Hematopoietic multipotent progenitor cell treated with erythropoietin and hydrocortisone succinate and interleukin-3 and kit ligand, for 6 days (in vitro differentiated cells): ENCODE measurements around the gene COX10.
A peak's percentile ranks its signal among the peaks of the same experiment; 100 is the strongest.
"Not testable (repeated sequence)": the region's sequence is repeated elsewhere in the genome, so short reads cannot be mapped to it uniquely, and the experiment has no call there.

Source experiments
- DNase-seq: peaks from one replicate; pipeline ENCODE4 v3.0.0-alpha.2; 2015

The COX10 gene

DNA sequence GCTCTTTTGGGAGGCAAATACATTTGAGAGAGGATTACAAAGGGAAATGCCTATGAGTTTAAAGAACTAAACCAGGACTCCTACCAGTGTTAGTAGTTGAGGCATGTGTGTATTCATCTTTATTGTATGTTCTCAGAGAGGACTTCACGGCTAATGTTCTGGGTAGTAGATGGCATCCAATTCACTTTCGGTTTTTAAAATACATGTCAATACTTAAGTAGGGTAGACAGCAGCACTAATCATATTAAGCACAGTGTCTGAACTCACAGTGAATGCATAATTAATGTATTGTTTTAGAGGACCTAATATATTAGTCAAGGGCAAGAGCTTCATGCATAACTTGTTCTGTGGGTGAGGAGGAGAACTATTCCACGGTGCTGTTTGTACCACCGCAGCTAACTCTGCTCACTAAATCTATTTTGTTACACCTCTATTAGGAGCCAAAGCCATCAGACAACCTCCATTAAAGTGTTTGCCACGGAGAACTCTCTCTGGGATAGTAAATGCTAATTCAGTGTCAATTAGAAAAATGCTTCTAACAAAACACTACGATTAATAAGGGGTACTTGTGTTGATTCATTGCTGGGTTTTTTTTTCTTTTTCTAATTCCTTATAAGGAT is 56.3 kb downstream of the COX10 start:
- no peak for DNase-seq

GRCh38 chr17:14133104-14133503 is 63.8 kb downstream of the COX10 start:
- no peak for DNase-seq

DNA sequence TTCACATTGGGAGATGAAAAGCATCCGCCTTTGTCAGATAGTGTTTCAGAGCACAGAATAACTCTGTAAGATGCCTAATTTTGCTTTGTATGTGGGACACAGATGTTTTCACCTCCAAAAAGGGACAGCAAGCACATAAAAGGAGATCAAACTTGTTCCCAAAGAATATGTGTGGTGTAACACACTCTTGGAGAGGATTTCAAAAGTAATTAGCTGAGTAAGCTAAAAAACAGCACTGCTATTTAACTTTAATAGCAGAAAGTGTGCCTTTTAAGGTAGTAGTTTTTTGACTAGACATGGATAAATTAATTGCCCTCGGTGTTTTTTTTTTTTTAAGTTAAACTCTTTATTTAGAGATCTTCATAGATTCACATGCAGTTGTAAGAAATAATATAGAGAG is 65.2 kb downstream of the COX10 start:
- DNase-seq = no peak

DNA sequence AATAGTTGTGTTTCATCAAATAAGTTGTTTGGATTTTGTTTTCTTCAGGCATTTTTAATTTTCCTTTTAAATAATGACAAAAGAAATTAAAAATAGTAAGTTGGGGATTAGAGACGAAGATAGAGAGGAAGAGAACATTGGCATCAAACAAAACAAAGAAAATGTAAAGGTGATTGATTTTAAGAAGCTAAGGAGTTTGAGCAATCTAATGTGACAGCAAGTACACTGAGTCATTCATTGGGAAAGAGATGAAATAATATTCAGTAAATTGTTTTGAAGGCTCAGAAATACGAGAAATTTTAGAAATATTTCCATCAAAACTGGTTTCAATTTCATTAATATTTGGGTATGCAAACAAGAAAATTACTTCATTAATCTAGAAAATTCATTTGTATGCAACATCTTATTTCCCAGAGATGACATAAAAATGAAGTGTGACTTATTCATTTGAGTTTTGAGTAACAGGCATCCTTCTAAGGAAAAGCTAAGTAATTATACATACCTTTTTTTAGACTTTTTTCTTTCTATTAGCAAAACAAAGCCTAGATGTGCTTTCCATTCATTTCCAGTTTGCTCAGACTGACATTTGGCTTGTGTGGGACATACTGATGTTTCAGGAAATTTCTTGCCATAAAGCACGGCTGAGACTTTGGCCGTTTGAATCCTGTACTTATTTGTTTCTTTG is 66.7 kb downstream of the COX10 start:
- DNase-seq = no peak

GRCh38 chr17:14138649-14139048 is 69.3 kb downstream of the COX10 start:
- DNase-seq = no peak

DNA sequence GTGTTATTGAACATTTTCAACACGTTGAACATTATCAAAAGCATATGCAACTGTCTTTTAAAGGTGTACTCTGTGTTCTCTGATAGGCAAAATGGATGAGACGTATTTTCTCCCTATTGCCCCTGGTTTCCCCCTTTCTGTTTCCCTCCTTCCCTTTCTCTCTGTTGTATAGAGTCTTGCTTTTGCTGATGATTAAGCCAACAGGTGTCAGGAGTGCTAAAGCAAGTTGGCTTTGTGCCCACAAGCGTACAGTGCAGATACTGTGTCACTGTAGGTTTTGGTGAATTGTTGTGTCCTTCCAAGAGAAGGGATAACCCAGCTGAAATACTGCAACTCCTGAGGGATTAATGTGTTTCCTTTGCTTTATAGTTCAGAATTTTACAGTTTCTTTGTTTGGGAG is 74.4 kb downstream of the COX10 start:
- DNase-seq = no peak

GRCh38 chr17:14144508-14144907 is 75.2 kb downstream of the COX10 start:
- no peak for DNase-seq

DNA sequence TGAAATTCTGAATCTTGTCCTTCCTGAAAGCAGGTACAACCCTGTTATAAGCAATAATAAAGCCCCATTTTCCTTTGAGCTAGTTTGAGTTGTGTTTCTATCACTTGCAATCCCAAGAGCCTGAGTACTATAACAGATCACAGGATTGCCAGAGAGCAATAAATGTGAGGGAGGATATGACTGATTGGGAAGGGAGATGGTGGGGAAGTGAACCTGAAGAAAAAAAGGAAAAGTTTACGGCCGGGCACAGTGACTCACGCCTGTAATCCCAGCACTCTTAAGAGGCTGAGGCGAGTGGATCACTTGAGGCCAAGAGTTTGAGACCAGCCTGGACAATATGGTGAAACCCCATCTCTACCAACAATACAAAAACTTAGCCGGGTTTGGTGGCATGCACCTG is 80.4 kb downstream of the COX10 start:
- no peak for DNase-seq

- DNase-seq = no peak
These were observed 81.3 kb downstream of the COX10 start for GRCh38 chr17:14150619-14151018.

GRCh38 chr17:14152721-14153120 is 83.4 kb downstream of the COX10 start:
- no peak for DNase-seq

DNA sequence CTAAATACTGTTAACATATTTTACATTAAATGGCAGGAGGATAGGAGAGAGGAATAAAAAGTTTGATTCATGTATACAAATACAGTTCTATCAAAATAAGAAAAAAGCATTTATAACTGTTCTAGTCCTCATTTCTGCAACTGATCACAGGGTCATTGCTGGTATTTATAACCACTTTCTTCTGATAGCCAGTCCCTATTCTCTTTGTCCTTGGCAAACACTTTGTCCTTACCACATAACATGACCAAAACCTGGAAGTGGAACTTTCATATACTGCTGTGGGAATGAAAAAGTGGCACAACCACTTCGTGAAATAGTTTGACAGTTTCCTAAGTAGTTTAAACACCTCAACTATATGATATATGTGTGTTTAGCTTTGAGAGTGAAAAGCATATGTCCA is 84.1 kb downstream of the COX10 start:
- no peak for DNase-seq

DNA sequence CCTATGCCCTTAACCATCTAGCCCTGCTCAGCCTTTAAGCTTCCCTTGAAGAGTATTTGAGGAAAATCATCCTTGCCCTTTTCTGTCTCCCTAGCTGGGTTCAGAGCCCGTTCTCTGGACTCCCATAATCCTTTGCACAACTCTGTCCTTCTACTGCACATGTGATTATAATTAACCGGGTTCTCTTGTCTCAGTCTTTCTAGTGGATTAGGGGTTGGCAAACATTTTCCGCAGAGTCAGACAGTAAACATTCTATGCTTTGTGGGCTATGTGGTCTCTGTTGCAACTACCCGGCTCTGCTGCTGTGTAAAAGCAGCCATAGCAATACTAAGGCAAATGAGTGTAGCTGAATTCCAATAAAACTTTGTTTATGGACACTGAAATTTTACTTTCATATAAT is 87.4 kb downstream of the COX10 start:
- DNase-seq = peak; percentile 65

GRCh38 chr17:14157822-14158221 is 88.5 kb downstream of the COX10 start:
- DNase-seq = no peak

- no peak for DNase-seq
These were observed 89.4 kb downstream of the COX10 start for GRCh38 chr17:14158707-14159106.

DNA sequence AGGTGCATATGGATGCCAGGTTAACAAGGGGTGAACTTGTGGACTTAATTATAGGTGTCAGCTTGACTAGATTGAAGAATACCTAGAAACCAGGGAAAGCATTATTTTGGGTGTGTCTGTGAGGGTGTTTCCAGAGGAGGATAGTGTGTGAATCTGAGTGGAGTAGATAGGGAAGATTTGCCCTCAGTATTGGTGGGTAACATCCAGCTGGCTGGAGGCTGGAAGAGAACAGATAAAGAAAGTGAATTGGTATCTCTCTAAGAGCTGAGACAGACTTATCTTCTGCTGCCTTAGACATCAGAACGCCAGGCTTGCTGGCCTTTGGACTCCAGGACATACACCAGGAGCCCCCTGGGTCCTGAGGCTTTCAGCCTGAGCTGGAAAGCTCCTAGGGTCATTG is 92.1 kb downstream of the COX10 start:
- peak; percentile 88 for DNase-seq

DNA sequence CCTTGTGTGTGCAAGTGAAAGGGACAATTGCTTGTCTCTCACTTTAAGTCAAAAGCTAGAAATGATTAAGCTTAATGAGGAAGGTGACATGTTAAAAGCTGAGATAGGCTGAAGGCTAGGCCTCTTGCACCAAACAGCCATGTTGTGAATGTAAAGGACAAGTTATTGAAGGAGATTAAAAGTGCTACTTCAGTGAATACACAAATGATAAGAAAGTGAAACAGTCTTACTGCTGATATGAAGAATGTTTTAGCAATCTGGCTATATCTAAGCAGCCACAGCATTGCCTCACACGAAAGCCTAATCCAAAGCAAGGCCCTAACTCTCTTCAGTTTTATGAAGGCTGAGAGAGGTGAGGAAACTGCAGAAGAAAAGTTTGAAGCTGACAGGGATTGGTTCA is 96.3 kb downstream of the COX10 start:
- peak; percentile 36 for DNase-seq

DNA sequence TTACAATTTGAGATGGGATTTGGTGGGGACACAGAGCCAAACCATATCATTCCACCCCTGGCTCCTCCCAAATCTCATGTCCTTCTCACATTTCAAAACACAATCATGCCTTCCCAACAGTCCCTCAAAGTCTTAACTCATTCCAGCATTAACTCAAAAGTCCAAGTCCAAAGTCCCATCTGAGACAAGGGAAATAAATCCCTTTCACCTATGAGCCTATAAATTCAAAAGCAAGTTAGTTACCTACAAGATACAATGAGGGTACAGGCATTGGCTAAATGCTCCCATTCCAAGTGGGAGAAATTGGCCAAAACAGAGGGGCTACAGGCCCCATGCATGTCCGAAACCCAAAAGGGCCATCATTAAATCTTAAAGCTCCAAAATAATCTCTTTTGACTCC is 98.5 kb downstream of the COX10 start:
- DNase-seq = not testable (repeated sequence)

DNA sequence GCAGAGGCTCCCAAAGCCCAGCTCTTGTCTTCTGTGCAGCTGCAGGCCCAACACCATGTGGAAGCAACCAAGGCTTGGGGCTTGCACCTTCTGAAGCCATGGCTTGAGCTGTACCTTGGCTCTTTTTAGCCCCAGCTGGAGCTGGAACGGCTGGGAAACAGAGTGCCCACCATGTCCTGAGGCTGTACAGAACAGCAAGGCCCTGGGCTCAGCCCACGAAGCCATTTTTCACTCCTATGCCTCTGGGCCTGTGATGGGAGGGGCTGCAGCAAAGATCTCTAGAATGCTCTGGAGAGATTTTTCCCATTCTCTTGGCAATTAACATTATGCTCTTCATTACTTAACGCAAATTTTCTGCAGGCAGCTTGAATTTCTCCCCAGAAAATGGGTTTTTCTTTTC is 99.3 kb downstream of the COX10 start:
- no peak for DNase-seq

GRCh38 chr17:14169287-14169686 is 100.0 kb downstream of the COX10 start:
- no peak for DNase-seq

DNA sequence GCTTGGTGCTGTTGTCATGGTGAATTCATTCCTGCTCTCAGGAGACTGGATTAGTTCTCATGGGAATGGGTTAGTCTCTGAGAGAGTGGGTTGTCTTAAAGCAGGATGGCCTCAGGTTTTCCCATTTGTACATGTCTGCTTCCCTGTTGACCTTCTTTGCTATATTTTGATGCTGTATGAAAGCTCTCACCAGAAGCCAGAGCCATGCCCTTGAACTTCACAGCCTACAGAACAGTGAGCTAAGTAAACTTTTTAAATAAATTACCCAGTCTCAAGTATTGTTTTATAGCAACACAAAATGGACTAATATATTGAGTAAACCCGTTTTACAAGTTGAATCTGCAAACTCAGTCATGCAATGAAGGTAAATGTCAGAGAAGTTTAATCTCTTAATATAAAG is 100.6 kb downstream of the COX10 start:
- DNase-seq = no peak

GRCh38 chr17:14176989-14177388 is 107.7 kb downstream of the COX10 start:
- DNase-seq = not testable (repeated sequence)

GRCh38 chr17:14177801-14178200 is 108.5 kb downstream of the COX10 start:
- not testable (repeated sequence) for DNase-seq

- not testable (repeated sequence) for DNase-seq
These were observed 110.6 kb downstream of the COX10 start for GRCh38 chr17:14179951-14180350.

DNA sequence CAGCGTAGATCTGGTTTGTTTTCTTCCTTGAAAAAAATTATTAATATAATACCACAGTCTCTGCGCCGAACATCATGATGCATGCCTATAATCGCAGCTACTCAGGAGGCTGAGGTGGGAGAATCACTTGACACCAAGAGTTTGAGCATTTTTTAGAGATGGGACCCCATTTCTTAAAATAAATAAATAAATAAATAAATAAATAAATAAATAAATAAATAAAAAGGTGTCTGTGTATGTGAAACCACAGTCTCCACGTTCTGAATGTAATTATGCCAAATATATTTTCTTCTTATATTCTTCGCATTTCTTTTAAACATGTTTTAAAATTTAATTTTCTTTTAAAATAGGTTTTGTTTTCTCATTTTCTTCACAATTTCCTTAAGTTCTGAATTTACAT is 112.8 kb downstream of the COX10 start:
- not testable (repeated sequence) for DNase-seq

GRCh38 chr17:14184536-14184935 is 115.2 kb downstream of the COX10 start:
- DNase-seq = not testable (repeated sequence)
